Fibroblast of lung (primary cell): ENCODE measurements around the gene MICU1.

Source experiments
- CTCF ChIP-seq, 2 donors: IDR thresholded peaks in 1 of 2; conservative IDR thresholded peaks in 1 of 2; 1 replicate in 1 of 2; 2 replicates in 1 of 2; pipeline ENCODE4 v1.5.1; 2011 to 2012; ENCODE audit warnings: low read length in 2 of 2, control low read depth in 1 of 2, inconsistent platforms in 1 of 2, low read depth in 1 of 2, mild to moderate bottlenecking in 1 of 2
- EZH2 ChIP-seq: IDR thresholded peaks from 2 replicates; pipeline ENCODE4 v1.5.1; 2012; ENCODE audit warnings: low read length, control low read depth, mild to moderate bottlenecking; ENCODE audit errors: missing control alignments

- TF ChIP-seq CTCF (conservative IDR thresholded peaks at IDR 0.05 in 1 of 2, IDR thresholded peaks at IDR 0.05 in 1 of 2; ENCODE audit: low read depth in 1 of 2, low read length in 2 of 2) = no peak
- TF ChIP-seq EZH2 = no peak
Observed at GRCh38 chr10:72542396-72542815, 83.5 kb downstream of the MICU1 start.
